Cardiac muscle cell (in vitro differentiated cells and primary cell): ENCODE data around the gene SFXN2. TPM values are rescaled to one million over a fixed set of nuclear protein-coding genes. Genes with fewer than 3 reads are reported as not detected.
A peak's percentile ranks its signal among the peaks of the same experiment; 100 is the strongest.

Experiments used
- DNase-seq, 2 donors: peaks; one replicate each; pipeline versions ENCODE4 v3.0.0 to v3.0.0-alpha.2; 2010 to 2017; ENCODE audit warnings: low read depth in 1 of 2, low spot score in 1 of 2
- H3K27ac ChIP-seq: fragments of 200-600 bp; sonication (generic); 2 replicates; pipeline ENCODE4 v1.5.1; 2016
- H3K27me3 ChIP-seq: fragments of 200-600 bp; sonication (generic); 2 replicates; pipeline ENCODE4 v1.6.0; 2016; ENCODE audit warnings: control low read depth
- H3K36me3 ChIP-seq: fragments of 200-600 bp; sonication (generic); 2 replicates; pipeline ENCODE4 v1.5.1; 2016; ENCODE audit warnings: control low read depth
- H3K4me1 ChIP-seq: fragments of 200-600 bp; sonication (generic); 2 replicates; pipeline ENCODE4 v1.8.1; 2017; ENCODE audit warnings: low read depth, mild to moderate bottlenecking, mixed run types
- H3K4me3 ChIP-seq: fragments of 200-600 bp; sonication (generic); 2 replicates; pipeline ENCODE4 v1.5.1; 2016; ENCODE audit warnings: mild to moderate bottlenecking
- H3K9me3 ChIP-seq: fragments of 200-600 bp; sonication (generic); 2 replicates; pipeline ENCODE4 v1.5.1; 2017; ENCODE audit warnings: low read depth, mild to moderate bottlenecking, control low read depth
- CTCF ChIP-seq: IDR thresholded peaks from 2 replicates; pipeline ENCODE4 v1.5.1; 2012; ENCODE audit warnings: low read depth, mild to moderate bottlenecking, low read length
- polyA plus RNA-seq: library from polyadenylated mRNA; unstranded; fragments of >200 nt; fragmentation: Nextera tagmentation; extraction: Ambion mirVana; gene quantifications from 2 replicates; pipeline ENCODE4 v1.2.1, GENCODE V29; 2016
- total RNA-seq: library from RNA; depleted of rRNA; stranded (reverse); fragments of >200 nt; gene quantifications from 2 replicates; pipeline ENCODE4 v1.2.3, GENCODE V29; 2016

Gene SFXN2
- total and polyA plus RNA-seq, 2 experiments from 2014 or later = 14.2 to 18.6 TPM

GRCh38 chr10:102670065-102670670 is 44.3 kb upstream of the SFXN2 start:
- no peak for DNase-seq
- Histone ChIP-seq H3K4me3 (no peak overlapping the region), H3K9me3 (no peaks in the 10 kb centered on the region), H3K4me1 (peaks cover 55% of the 10 kb centered on the region), H3K27ac (peak overlapping the region; percentile 89), H3K36me3 (no peaks in the 10 kb centered on the region), H3K27me3 (no peaks in the 10 kb centered on the region)
- TF ChIP-seq CTCF = no peak

- Histone ChIP-seq H3K36me3 (no peaks in the 10 kb centered on the region), H3K27ac (peak overlapping the region; percentile 89), H3K9me3 (no peaks in the 10 kb centered on the region), H3K27me3 (no peaks in the 10 kb centered on the region), H3K4me3 (no peak overlapping the region), H3K4me1 (peaks cover 63% of the 10 kb centered on the region)
- TF ChIP-seq CTCF = no peak
- DNase-seq = peak in 1 of 2 donors; percentile 83
Measured at GRCh38 chr10:102670871-102671434, 43.5 kb upstream of the SFXN2 start.

- no peak for DNase-seq
- H3K27me3 ChIP-seq = no peaks in the 10 kb centered on the region
- no peak overlapping the region for H3K4me3 ChIP-seq
- H3K9me3 ChIP-seq = no peaks in the 10 kb centered on the region
- no peaks in the 10 kb centered on the region for H3K36me3 ChIP-seq
- no peak for TF ChIP-seq CTCF
- peaks cover 87% of the 10 kb centered on the region for H3K4me1 ChIP-seq
- H3K27ac ChIP-seq = peak overlapping the region; percentile 89
Measured at GRCh38 chr10:102673236-102673818, 41.1 kb upstream of the SFXN2 start.

GRCh38 chr10:102673819-102674511 is 40.5 kb upstream of the SFXN2 start:
- H3K27ac ChIP-seq = peak overlapping the region; percentile 89
- H3K4me1 ChIP-seq = peaks cover 91% of the 10 kb centered on the region
- H3K9me3 ChIP-seq = no peaks in the 10 kb centered on the region
- TF ChIP-seq CTCF = no peak
- no peaks in the 10 kb centered on the region for H3K36me3 ChIP-seq
- H3K4me3 ChIP-seq = no peak overlapping the region
- H3K27me3 ChIP-seq = no peaks in the 10 kb centered on the region
- peak; percentile 75 to 92 for DNase-seq

DNA sequence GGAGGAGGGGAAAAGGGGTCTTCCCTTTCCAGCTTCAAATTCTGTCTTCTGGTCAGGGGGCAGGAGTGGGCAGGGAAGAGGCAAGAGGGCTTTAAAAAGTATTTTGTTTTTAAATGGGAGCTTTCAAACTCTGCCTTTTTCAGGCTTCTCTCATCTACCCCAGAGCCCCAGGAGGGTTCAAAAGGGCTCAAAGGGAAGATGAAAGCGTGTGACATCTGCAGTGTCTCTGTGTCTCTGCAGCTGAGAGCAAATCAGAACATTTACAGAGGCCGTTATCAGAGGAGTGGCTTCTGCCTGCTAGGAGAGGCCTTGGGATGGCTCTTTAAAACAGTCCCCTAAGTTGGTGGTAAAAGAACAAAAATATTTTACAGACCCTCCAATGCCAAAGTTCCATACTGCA is 39.9 kb upstream of the SFXN2 start:
- no peak for TF ChIP-seq CTCF
- Histone ChIP-seq H3K4me3 (no peak overlapping the region), H3K4me1 (peaks cover 91% of the 10 kb centered on the region), H3K36me3 (no peaks in the 10 kb centered on the region), H3K27me3 (no peaks in the 10 kb centered on the region), H3K9me3 (no peaks in the 10 kb centered on the region), H3K27ac (peak overlapping the region; percentile 89)
- no peak for DNase-seq
